Erythroblast (primary cell): ENCODE data around the gene DHRS13.

Experiments
- GATA1 ChIP-seq: IDR thresholded peaks from 2 replicates; pipeline ENCODE4 v1.6.1; 2011; ENCODE audit warnings: low read depth, mild to moderate bottlenecking, control low read depth, low read length, moderate library complexity
- POLR2A ChIP-seq: IDR thresholded peaks from 2 replicates; pipeline ENCODE4 v1.6.1; 2011; ENCODE audit warnings: mild to moderate bottlenecking, low read length

GRCh38 chr17:28892024-28892423 lies 10.9 kb downstream of the DHRS13 start:
- TF ChIP-seq POLR2A (no peak), GATA1 (no peak)
